SK-N-DZ (cell line): ENCODE measurements around the gene CGA.

Experiments
- DNase-seq: peaks from one replicate; pipeline ENCODE4 v3.0.0-alpha.2; 2015; ENCODE audit warnings: low spot score

CGA gene

DNA sequence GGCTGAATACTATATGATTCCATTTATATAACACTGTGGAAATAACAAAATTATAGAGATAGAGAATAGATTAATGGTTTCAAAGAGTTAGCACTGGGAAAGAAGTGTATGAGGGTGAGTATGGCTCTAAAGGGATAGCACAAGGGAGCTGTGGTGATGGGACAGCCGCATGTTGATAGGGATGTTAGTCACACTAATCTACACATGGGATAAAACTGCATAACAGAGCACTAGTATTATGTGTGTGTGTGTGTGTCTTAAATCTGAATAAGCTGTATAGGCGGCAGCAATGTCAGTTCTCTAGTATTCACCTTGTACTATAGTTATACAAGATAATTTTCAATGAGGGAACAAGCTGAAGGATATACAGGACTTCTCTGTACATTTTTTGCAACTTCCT is 5.8 kb downstream of the CGA start:
- no peak for DNase-seq

DNA sequence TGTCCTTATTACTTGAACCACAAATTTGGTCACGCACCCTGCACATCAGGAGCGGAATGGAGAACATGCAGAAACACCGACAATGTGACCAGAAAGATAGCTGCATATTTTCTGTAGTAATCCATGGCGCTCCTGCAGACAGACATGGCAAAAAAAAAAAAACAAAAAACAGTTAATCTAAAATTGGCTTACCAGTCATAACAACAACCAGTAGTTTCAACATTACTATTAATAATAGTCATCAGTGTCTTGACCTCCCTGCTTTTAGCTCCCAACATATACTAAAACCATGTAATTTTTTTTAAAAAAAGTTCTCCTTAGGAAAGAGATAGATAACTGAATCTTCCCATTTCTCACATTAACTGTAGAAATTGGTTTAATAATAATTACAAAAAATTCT is 6.8 kb downstream of the CGA start:
- no peak for DNase-seq

DNA sequence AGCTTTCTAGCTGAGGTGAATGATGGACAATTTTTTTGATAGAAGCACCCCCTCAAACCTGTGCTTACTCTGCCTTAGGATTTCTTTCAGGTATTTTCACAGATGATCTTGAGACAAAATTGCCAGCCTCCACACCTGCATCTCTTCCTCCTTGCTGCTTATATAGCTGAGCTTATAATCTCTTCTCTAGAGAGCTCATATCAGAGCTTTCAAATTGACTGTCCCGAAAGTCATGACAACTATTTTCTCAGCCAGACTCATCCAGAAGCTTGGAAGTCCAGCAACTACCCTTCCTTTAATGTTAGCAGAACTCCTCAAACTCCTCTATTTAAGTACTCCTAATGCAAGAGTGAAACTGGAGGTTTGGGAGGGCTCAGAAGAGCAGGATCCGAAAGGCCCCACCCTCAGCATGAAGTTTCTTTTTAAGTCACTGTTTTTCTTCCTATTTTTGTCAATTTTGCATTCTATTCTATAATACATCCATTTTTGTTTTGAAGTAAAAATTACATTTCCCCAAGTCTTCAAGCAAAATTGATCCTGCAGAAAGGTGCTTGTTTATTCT is 12.7 kb downstream of the CGA start:
- DNase-seq = no peak

DNA sequence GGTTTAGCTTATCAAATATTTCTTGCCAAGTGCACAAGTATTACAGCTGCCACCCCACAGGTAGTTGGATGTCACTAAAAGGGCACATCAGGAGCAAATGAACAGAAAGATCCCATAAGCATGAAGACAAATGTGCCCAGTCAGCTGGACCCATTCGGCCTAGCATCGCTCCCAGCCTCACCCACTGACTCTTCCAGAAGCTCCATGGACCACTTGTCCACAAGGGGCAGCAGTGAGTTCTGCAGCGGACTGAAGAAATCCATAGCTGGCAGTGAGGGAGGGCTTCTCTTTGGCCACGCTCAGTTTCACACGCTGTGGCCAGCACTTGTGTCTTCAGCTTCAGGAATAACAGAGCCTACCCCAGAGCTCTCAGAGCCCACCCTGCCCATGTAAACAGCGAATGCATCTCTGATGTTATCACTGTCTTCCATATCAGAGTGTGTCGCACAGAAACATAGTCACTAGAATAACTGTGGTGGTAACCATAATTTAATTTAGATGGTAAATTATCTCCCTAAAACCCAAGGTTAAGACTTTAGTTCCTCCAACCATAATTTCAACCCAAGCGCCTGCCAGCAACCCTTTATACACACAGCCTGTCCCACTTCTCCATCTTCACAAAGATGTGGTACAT is 15.8 kb downstream of the CGA start:
- DNase-seq = peak; percentile 92

DNA sequence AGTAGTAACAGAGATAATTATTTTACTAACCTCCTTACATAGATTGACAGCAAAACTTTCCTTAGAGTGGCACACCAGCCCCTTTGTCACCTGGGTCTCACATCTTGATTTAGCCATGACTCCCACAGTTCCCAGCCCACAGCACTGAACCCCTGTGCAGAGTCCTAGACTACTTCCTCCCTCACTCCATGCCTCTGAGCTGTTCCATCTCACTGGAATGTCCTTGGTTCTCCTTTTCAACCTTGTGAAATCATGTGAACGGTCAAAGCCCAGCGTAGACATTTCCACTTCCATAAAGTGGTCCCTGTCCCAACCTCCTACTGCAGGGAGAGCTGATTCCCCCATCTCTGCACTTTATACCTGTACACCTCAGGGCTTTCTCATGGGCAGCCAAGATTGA is 19.7 kb downstream of the CGA start:
- DNase-seq = no peak

DNA sequence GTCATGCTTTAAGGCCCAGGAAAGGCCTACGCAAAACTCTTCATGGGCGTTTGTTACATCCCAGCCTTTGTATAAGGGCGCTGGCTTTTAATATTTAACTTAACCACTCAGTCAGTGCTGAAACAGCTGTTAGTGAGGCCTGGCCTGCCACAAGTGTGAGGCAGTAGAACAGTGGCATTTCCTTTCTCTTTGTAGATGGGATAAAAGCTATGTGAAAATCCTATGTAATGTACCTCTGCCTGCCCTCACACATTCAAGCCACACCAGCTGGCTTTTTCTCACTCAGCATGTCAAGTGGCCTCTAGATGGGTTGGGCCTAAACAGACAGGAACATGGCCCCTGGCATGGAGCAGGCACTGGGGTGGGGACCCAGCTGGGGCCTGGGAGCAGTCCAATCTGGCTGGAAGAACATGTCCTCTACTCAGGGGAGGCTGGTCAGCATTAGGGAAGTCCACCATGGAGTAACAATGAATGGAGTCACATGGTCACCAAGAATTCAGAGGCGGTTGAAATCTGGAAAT is 20.7 kb downstream of the CGA start:
- no peak for DNase-seq

GRCh38 chr6:87071683-87072082 is 23.2 kb downstream of the CGA start:
- no peak for DNase-seq

GRCh38 chr6:87070741-87071140 is 24.2 kb downstream of the CGA start:
- DNase-seq = no peak

GRCh38 chr6:87068795-87069194 is 26.1 kb downstream of the CGA start:
- no peak for DNase-seq

- peak; percentile 77 for DNase-seq
Measured at GRCh38 chr6:87066449-87067333, 28.2 kb downstream of the CGA start.

- no peak for DNase-seq
Measured at GRCh38 chr6:87065117-87065516, 29.8 kb downstream of the CGA start.

DNA sequence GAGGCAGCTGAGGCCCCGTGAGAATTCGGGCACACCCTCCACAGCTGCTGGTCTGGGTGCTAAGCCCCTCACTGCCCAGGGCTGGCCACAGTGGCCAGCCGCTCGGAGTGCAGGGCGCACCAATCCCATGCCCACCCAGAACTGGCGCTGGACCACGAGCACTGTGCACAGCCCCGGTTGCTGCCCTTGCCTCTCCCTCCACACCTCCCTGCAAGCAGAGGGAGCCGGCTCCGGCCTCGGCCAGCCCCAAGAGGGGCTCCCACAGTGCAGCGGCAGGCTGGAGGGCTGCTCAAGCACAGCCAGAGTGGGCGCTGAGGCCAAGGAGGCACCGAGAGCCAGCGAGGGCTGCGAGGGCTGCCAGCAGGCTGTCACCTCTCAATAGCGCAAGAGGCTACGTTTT is 35.0 kb downstream of the CGA start:
- no peak for DNase-seq

- no peak for DNase-seq
Measured at GRCh38 chr6:87054143-87054833, 40.6 kb downstream of the CGA start.

DNA sequence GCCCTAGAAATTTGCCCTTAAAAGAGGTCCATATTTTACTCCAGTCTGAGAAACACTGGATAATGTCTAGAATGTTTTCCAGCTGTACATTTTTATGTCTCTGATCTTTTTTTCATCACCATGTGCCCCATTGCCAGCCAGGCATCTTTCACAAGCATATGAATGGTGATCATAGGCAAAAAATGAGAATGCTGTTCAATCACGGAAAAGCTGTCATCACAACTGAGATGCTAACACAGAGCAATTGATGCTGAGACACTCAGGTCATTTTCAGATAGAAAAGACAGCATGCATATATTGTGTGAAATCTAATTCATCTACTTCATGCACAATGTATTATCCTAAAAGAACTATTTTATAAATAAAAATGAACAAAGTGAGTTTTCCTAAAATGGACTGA is 41.6 kb downstream of the CGA start:
- no peak for DNase-seq

GRCh38 chr6:87049779-87050178 is 45.1 kb downstream of the CGA start:
- no peak for DNase-seq

DNA sequence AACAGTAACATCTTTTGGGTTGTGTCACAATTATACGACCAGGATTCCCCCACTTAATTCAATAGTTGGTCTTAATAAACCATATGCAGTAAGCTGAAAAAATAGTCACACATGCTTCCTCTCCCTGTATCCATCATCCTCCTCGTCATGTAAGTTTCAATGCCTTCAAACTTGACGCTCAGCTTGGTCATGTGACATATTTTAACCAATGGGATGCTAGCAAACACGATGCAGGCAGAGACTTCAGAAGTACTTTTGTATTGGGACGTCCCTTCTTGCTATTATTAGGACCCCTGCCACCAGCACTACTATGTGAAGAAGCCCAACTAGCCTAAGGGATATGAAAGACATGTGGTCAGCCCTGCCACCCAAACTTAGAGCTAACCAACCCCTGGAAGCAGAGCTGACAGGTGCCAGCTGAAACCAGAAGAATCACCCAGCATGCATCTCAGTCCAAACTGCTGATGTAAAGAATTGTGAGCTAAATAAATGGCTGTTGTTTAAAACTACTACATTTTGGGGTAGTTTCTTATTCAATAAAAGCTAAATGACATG is 49.3 kb downstream of the CGA start:
- no peak for DNase-seq

DNA sequence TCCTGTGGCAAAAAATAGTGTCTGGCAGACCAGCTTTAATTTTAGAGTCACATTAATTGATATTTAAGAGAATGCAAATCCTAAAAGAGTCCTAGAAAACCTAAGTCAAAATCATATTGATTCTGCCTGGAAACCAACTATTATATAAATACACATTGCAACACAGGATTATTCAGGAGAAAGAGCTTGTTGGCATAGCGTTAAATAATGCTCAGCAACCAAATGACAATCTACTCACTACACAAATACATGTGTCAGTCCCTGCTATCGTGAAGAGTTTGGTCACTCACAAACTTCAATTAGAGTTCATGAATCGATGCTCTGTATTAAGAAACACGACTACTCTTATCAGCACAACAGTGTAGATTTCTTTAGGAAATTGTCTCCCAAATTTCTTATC is 54.2 kb downstream of the CGA start:
- no peak for DNase-seq
